Neuronal stem cell (in vitro differentiated cells): ENCODE measurements around the gene CLASP1.
"Not testable (repeated sequence)": the region's sequence is repeated elsewhere in the genome, so short reads cannot be mapped to it uniquely, and the experiment has no call there.

Experiments
- DNase-seq: peaks from one replicate; pipeline ENCODE4 v3.0.0-alpha.2; 2013; ENCODE audit warnings: low spot score
- H2AFZ ChIP-seq: one replicate; pipeline ENCODE4 v1.6.1; 2013; ENCODE audit warnings: mild to moderate bottlenecking, low read length, inconsistent platforms
- H2AK5ac ChIP-seq: 2 replicates; pipeline ENCODE4 v1.6.1; 2013; ENCODE audit warnings: low read depth, mild to moderate bottlenecking, inconsistent platforms, low read length, moderate library complexity, mixed read lengths
- H2BK120ac ChIP-seq: 2 replicates; pipeline ENCODE4 v1.6.1; 2013; ENCODE audit warnings: low read depth, mild to moderate bottlenecking, inconsistent platforms, low read length, moderate library complexity, mixed read lengths
- H2BK12ac ChIP-seq: one replicate; pipeline ENCODE4 v1.6.1; 2013; ENCODE audit warnings: low read length, inconsistent platforms
- H2BK15ac ChIP-seq: 2 replicates; pipeline ENCODE4 v1.6.1; 2013; ENCODE audit warnings: mild to moderate bottlenecking, low read length, inconsistent platforms, mixed read lengths
- H2BK5ac ChIP-seq: one replicate; pipeline ENCODE4 v1.6.1; 2013; ENCODE audit warnings: inconsistent platforms, mild to moderate bottlenecking, low read length, moderate library complexity
- H3K14ac ChIP-seq: one replicate; pipeline ENCODE4 v1.6.1; 2013; ENCODE audit warnings: low read length, inconsistent platforms
- H3K18ac ChIP-seq: 2 replicates; pipeline ENCODE4 v1.6.1; 2013; ENCODE audit warnings: low read length, inconsistent platforms
- H3K23ac ChIP-seq: 2 replicates; pipeline ENCODE4 v1.6.1; 2013; ENCODE audit warnings: low read depth, mild to moderate bottlenecking, mixed read lengths, low read length, inconsistent platforms; ENCODE audit not compliant: poor library complexity
- H3K27ac ChIP-seq: replicated peaks from 3 replicates; pipeline ENCODE4 v1.5.1; 2013; ENCODE audit warnings: low read length, inconsistent platforms
- H3K27me3 ChIP-seq, 3 experiments: 2 replicates each; pipeline ENCODE4 v1.6.1; 2013; ENCODE audit warnings: low read length in 3 of 3, mild to moderate bottlenecking in 2 of 3, inconsistent platforms in 1 of 3, low read depth in 1 of 3, mixed read lengths in 1 of 3, moderate library complexity in 1 of 3; ENCODE audit not compliant: control insufficient read depth in 3 of 3, insufficient read depth in 3 of 3
- H3K36me3 ChIP-seq, 2 donors: replicated peaks in 1 of 2; 2 replicates each; pipeline ENCODE4 v1.6.1; 2013; ENCODE audit warnings: low read length in 2 of 2; ENCODE audit not compliant: control insufficient read depth in 2 of 2, insufficient read depth in 2 of 2
- H3K4ac ChIP-seq: 2 replicates; pipeline ENCODE4 v1.6.1; 2013; ENCODE audit warnings: inconsistent platforms, mild to moderate bottlenecking, low read length, moderate library complexity
- H3K4me1 ChIP-seq, 2 donors: 1 replicate in 1 of 2; 2 replicates in 1 of 2; pipeline ENCODE4 v1.6.1; 2013; ENCODE audit warnings: low read length in 2 of 2, low read depth in 1 of 2; ENCODE audit not compliant: control insufficient read depth in 2 of 2, insufficient read depth in 1 of 2
- H3K4me2 ChIP-seq: one replicate; pipeline ENCODE4 v1.6.1; 2013; ENCODE audit warnings: mild to moderate bottlenecking, low read length, inconsistent platforms; ENCODE audit not compliant: insufficient read depth, poor library complexity, severe bottlenecking
- H3K4me3 ChIP-seq, 2 donors: 2 replicates each; pipeline ENCODE4 v1.5.1; 2013; ENCODE audit warnings: low read length in 2 of 2, mild to moderate bottlenecking in 2 of 2, inconsistent platforms in 1 of 2, moderate library complexity in 1 of 2
- H3K79me1 ChIP-seq: one replicate; pipeline ENCODE4 v1.6.1; 2013; ENCODE audit warnings: low read depth, mild to moderate bottlenecking, inconsistent platforms, low read length, moderate library complexity
- H3K9ac ChIP-seq: one replicate; pipeline ENCODE4 v1.6.1; 2013; ENCODE audit warnings: mild to moderate bottlenecking, low read depth, low read length, inconsistent platforms; ENCODE audit not compliant: poor library complexity
- H3K9me3 ChIP-seq, 2 donors: replicated peaks in 1 of 2; 2 replicates each; pipeline versions ENCODE3 to v1.6.1; 2013; ENCODE audit warnings: low read length in 2 of 2, mild to moderate bottlenecking in 2 of 2, inconsistent platforms in 1 of 2, low read depth in 1 of 2, mixed read lengths in 1 of 2, moderate library complexity in 1 of 2; ENCODE audit not compliant: control insufficient read depth in 2 of 2, insufficient read depth in 1 of 2
- H4K8ac ChIP-seq: one replicate; pipeline ENCODE4 v1.6.1; 2013; ENCODE audit warnings: low read depth, mild to moderate bottlenecking, inconsistent platforms, low read length, moderate library complexity
- H4K91ac ChIP-seq: one replicate; pipeline ENCODE4 v1.6.1; 2013; ENCODE audit warnings: low read length, low read depth, mild to moderate bottlenecking, inconsistent platforms; ENCODE audit not compliant: poor library complexity
- WGBS, 2 donors: extraction: QIAGEN DNeasy Blood & Tissue Kit; methylation state at CpG; one replicate each; pipeline ENCODE4 v1.1.7; 2013; ENCODE audit warnings: missing lambda C conversion rate in 2 of 2, mixed read lengths in 1 of 2; ENCODE audit not compliant: insufficient read length in 2 of 2, insufficient replicate concordance in 1 of 2; ENCODE audit errors: extremely low coverage in 2 of 2; 5-methylcytosine and 5-hydroxymethylcytosine counted together

The CLASP1 gene

GRCh38 chr2:121442889-121443288 lies 206.4 kb downstream of the CLASP1 start:
- Histone ChIP-seq H3K79me1 (no peaks in the 10 kb centered on the region), H2BK12ac (no peak overlapping the region), H3K4me2 (no peak overlapping the region), H4K91ac (no peak overlapping the region), H3K4me1 (peaks cover 0 to 8% of the 10 kb centered on the region in 2 donors), H3K4me3 (no peak overlapping the region), H4K8ac (no peak overlapping the region), H3K4ac (no peak overlapping the region), H2AFZ (no peak overlapping the region), H3K36me3 (peaks cover 20 to 76% of the 10 kb centered on the region in 2 donors), H3K9ac (no peak overlapping the region), H3K27ac (no peak overlapping the region), H2AK5ac (no peak overlapping the region), H2BK120ac (no peak overlapping the region), H3K14ac (no peak overlapping the region), H3K27me3 (no peaks in the 10 kb centered on the region), H3K9me3 (peaks cover 0 to 6% of the 10 kb centered on the region in 2 donors), H2BK15ac (no peak overlapping the region), H3K18ac (no peak overlapping the region), H2BK5ac (no peak overlapping the region), H3K23ac (no peak overlapping the region)
- WGBS, 2 donors: no CpG with 5 or more reads among the region's 3 CpGs
- no peak for DNase-seq

- H3K4me2 ChIP-seq, H2BK12ac ChIP-seq, H2BK15ac ChIP-seq, H3K4ac ChIP-seq, H2AK5ac ChIP-seq, DNase-seq, H3K9me3 ChIP-seq, H4K8ac ChIP-seq, H2AFZ ChIP-seq, H3K27ac ChIP-seq, H3K4me3 ChIP-seq, H3K23ac ChIP-seq, H3K27me3 ChIP-seq, H3K18ac ChIP-seq, H3K14ac ChIP-seq, H2BK5ac ChIP-seq, H3K79me1 ChIP-seq, H3K9ac ChIP-seq, H3K4me1 ChIP-seq, H4K91ac ChIP-seq, H2BK120ac ChIP-seq: not testable (repeated sequence)
- WGBS, 2 donors: no CpG with 5 or more reads among the region's 1 CpG
- H3K36me3 ChIP-seq: peaks cover 4 to 53% of the 10 kb centered on the region in 2 donors
These were observed 211.0 kb downstream of the CLASP1 start for GRCh38 chr2:121438290-121438689.

GRCh38 chr2:121436918-121437317 lies 212.3 kb downstream of the CLASP1 start:
- H2BK15ac ChIP-seq: no peak overlapping the region
- no peak overlapping the region for H2BK5ac ChIP-seq
- H3K4me1 ChIP-seq: no peaks in the 10 kb centered on the region
- no peak overlapping the region for H3K4ac ChIP-seq
- H3K36me3 ChIP-seq: peaks cover 4 to 52% of the 10 kb centered on the region in 2 donors
- no peak overlapping the region for H3K9ac ChIP-seq
- H2AFZ ChIP-seq: no peak overlapping the region
- H3K79me1 ChIP-seq: no peaks in the 10 kb centered on the region
- no CpG with 5 or more reads among the region's 3 CpGs for WGBS, 2 donors
- H2AK5ac ChIP-seq: no peak overlapping the region
- no peaks in the 10 kb centered on the region for H3K27me3 ChIP-seq
- H4K91ac ChIP-seq: no peak overlapping the region
- H3K4me2 ChIP-seq: no peak overlapping the region
- no peak overlapping the region for H3K18ac ChIP-seq
- no peak overlapping the region for H2BK12ac ChIP-seq
- no peak for DNase-seq
- H3K23ac ChIP-seq: no peak overlapping the region
- H4K8ac ChIP-seq: no peak overlapping the region
- peaks cover 0 to 6% of the 10 kb centered on the region in 2 donors for H3K9me3 ChIP-seq
- no peak overlapping the region for H3K27ac ChIP-seq
- no peak overlapping the region for H3K4me3 ChIP-seq
- no peak overlapping the region for H2BK120ac ChIP-seq
- no peak overlapping the region for H3K14ac ChIP-seq

GRCh38 chr2:121435790-121436189 lies 213.5 kb downstream of the CLASP1 start:
- no peak overlapping the region for H2AK5ac ChIP-seq
- H3K4me2 ChIP-seq: no peak overlapping the region
- H4K91ac ChIP-seq: no peak overlapping the region
- WGBS, 2 donors: no CpG with 5 or more reads among the region's 3 CpGs
- no peaks in the 10 kb centered on the region for H3K79me1 ChIP-seq
- H3K23ac ChIP-seq: no peak overlapping the region
- H3K4ac ChIP-seq: no peak overlapping the region
- H3K14ac ChIP-seq: no peak overlapping the region
- no peak overlapping the region for H2AFZ ChIP-seq
- H2BK120ac ChIP-seq: no peak overlapping the region
- no peak overlapping the region for H2BK5ac ChIP-seq
- H3K4me3 ChIP-seq: no peak overlapping the region
- no peaks in the 10 kb centered on the region for H3K4me1 ChIP-seq
- H3K27me3 ChIP-seq: no peaks in the 10 kb centered on the region
- peaks cover 2 to 45% of the 10 kb centered on the region in 2 donors for H3K36me3 ChIP-seq
- no peak overlapping the region for H2BK12ac ChIP-seq
- no peak overlapping the region for H3K18ac ChIP-seq
- no peak overlapping the region for H3K9ac ChIP-seq
- no peak for DNase-seq
- H3K27ac ChIP-seq: no peak overlapping the region
- H2BK15ac ChIP-seq: no peak overlapping the region
- H3K9me3 ChIP-seq: peaks cover 0 to 6% of the 10 kb centered on the region in 2 donors
- H4K8ac ChIP-seq: no peak overlapping the region
